Breast epithelium (tissue), 3 donors: Measurements from ENCODE around the gene PARP4.

Experiments used
- POLR2A ChIP-seq: fragments of 450-650 bp; IDR thresholded peaks from one replicate; pipeline ENCODE4 v1.6.1; 2016; ENCODE audit warnings: antibody characterized with exemption, mild to moderate bottlenecking, moderate library complexity
- POLR2AphosphoS5 ChIP-seq, 3 donors: sonication (generic); formaldehyde crosslinking; IDR thresholded peaks; one replicate each; pipeline ENCODE4 v1.6.1; 2017; ENCODE audit warnings: antibody characterized with exemption in 3 of 3
- TF ChIP-seq, protein P1 (sequence below), 3 donors: fragments of 450-650 bp; IDR thresholded peaks; one replicate each; pipeline ENCODE4 v1.5.1; 2016 to 2017; ENCODE audit warnings: antibody characterized with exemption in 3 of 3, mild to moderate bottlenecking in 3 of 3, moderate library complexity in 3 of 3

DNA sequence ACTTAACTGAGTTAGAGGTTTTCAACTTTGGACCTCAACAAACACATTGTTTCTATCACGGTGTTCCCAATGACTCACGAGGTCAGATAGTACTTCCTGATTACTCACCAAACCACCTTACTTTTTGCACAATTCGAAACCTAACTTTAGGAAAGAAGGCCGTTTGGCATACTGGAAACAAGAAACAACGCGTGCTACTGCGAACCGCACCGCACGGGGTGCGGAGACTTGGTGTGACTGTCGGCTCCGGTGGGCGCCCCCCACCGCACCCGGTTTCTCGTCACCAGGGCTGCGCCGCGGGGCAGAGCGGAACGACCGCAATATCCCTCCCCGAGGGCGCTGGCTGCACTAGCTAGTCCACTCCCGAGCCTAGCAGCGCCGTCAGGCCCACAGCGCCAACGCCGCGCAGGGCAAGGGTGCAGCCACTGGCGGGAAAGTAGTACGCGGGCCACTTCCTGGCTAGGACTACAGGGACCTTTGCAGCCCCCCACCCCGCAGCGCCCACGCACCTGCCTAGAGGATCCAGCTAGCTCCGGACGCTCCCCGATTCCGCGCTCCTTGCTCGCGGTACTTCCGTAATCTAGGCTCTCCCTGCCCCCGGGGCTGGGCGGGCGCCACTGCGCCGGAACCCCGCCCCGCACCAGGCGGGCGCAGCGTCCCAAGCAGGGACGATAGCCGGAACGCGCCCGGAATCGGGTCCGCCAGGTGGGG is at the start of gene PARP4:
- TF ChIP-seq, protein P1, sequence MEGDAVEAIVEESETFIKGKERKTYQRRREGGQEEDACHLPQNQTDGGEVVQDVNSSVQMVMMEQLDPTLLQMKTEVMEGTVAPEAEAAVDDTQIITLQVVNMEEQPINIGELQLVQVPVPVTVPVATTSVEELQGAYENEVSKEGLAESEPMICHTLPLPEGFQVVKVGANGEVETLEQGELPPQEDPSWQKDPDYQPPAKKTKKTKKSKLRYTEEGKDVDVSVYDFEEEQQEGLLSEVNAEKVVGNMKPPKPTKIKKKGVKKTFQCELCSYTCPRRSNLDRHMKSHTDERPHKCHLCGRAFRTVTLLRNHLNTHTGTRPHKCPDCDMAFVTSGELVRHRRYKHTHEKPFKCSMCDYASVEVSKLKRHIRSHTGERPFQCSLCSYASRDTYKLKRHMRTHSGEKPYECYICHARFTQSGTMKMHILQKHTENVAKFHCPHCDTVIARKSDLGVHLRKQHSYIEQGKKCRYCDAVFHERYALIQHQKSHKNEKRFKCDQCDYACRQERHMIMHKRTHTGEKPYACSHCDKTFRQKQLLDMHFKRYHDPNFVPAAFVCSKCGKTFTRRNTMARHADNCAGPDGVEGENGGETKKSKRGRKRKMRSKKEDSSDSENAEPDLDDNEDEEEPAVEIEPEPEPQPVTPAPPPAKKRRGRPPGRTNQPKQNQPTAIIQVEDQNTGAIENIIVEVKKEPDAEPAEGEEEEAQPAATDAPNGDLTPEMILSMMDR (IDR thresholded peaks at IDR 0.05), result no peak
- TF ChIP-seq POLR2AphosphoS5 (IDR thresholded peaks at IDR 0.05) (peak; percentile 44 to 73 (median 65)), POLR2A (peak; percentile 46)
